GM19324 (cell line): Measurements from ENCODE around the gene SH3BP5L.
A peak's percentile ranks its signal among the peaks of the same experiment; 100 is the strongest.
"Not testable (repeated sequence)": the region's sequence is repeated elsewhere in the genome, so short reads cannot be mapped to it uniquely, and the experiment has no call there.

Source experiments
- ATAC-seq: cut with Tn5 transposase; IDR thresholded peaks from one replicate; pipeline ENCODE4 v1.9.1; 2021; ENCODE audit warnings: mild to moderate bottlenecking, moderate library complexity; ENCODE audit not compliant: unreplicated experiment, low FRiP score

SH3BP5L gene

GRCh38 chr1:248834343-248834940, 8.7 kb upstream of the SH3BP5L start:
- ATAC-seq, result no peak

- no peak for ATAC-seq
Observed at GRCh38 chr1:248831842-248832241, 6.1 kb upstream of the SH3BP5L start.

GRCh38 chr1:248830718-248831017, 5.0 kb upstream of the SH3BP5L start:
- ATAC-seq, result not testable (repeated sequence)

- no peak for ATAC-seq
Observed at GRCh38 chr1:248828845-248829244, 3.1 kb upstream of the SH3BP5L start.

- ATAC-seq, result peak; percentile 0
Observed at GRCh38 chr1:248825573-248825908, 174 bp downstream of the SH3BP5L start.

GRCh38 chr1:248825136-248825535, 579 bp downstream of the SH3BP5L start:
- ATAC-seq, result no peak

- no peak for ATAC-seq
Observed at GRCh38 chr1:248824701-248825100, 1.0 kb downstream of the SH3BP5L start.

GRCh38 chr1:248824301-248824700, 1.4 kb downstream of the SH3BP5L start:
- no peak for ATAC-seq

- ATAC-seq, result no peak
Observed at GRCh38 chr1:248823517-248824001, 2.2 kb downstream of the SH3BP5L start.

GRCh38 chr1:248822148-248823032, 3.3 kb downstream of the SH3BP5L start:
- ATAC-seq, result peak; percentile 18

GRCh38 chr1:248821641-248822040, 4.1 kb downstream of the SH3BP5L start:
- no peak for ATAC-seq

- ATAC-seq, result no peak
Observed at GRCh38 chr1:248821101-248821500, 4.6 kb downstream of the SH3BP5L start.

GRCh38 chr1:248820041-248820585, 5.6 kb downstream of the SH3BP5L start:
- ATAC-seq, result no peak

GRCh38 chr1:248818505-248819374, 7.0 kb downstream of the SH3BP5L start:
- no peak for ATAC-seq

- ATAC-seq, result no peak
Observed at GRCh38 chr1:248817065-248817464, 8.7 kb downstream of the SH3BP5L start.

GRCh38 chr1:248816042-248816851, 9.5 kb downstream of the SH3BP5L start:
- no peak for ATAC-seq

GRCh38 chr1:248815407-248816034, 10.2 kb downstream of the SH3BP5L start:
- no peak for ATAC-seq

- ATAC-seq, result no peak
Observed at GRCh38 chr1:248814351-248814750, 11.4 kb downstream of the SH3BP5L start.

GRCh38 chr1:248813546-248813945, 12.2 kb downstream of the SH3BP5L start:
- no peak for ATAC-seq
